HepG2 (cell line): ENCODE measurements around the gene F7. TPM values are rescaled to one million over a fixed set of nuclear protein-coding genes. Genes with fewer than 3 reads are reported as not detected.
A peak's percentile ranks its signal among the peaks of the same experiment; 100 is the strongest.

ENCODE experiments used
- AGO2 ChIP-seq: fragments of 200-400 bp; formaldehyde crosslinking; optimal IDR thresholded peaks from 2 replicates; pipeline ENCODE3; 2017; ENCODE audit warnings: mild to moderate bottlenecking, low read depth, low read length, moderate library complexity
- MYC ChIP-seq: sonication (generic); formaldehyde crosslinking; IDR thresholded peaks from 2 replicates; pipeline ENCODE4 v1.9.0; 2021; ENCODE audit warnings: missing genetic modification reagents, borderline replicate concordance
- NR1H2 ChIP-seq: sonication (generic); formaldehyde crosslinking; IDR thresholded peaks from 2 replicates; pipeline ENCODE4 v1.8.1; 2022; ENCODE audit warnings: low read depth, missing genetic modification reagents, borderline replicate concordance
- ZNF281 ChIP-seq: sonication (generic); formaldehyde crosslinking; IDR thresholded peaks from 2 replicates; pipeline ENCODE4 v1.4.0; 2020; ENCODE audit warnings: missing genetic modification reagents, borderline replicate concordance
- ZNF446 ChIP-seq: sonication (generic); formaldehyde crosslinking; IDR thresholded peaks from 2 replicates; pipeline ENCODE4 v1.5.0; 2020; ENCODE audit warnings: mild to moderate bottlenecking, missing genetic modification reagents
- polyA plus RNA-seq, 8 experiments: library from polyadenylated mRNA; depleted of rRNA in 3 of 8; stranded (reverse) in 7 of 8; unstranded in 1 of 8; fragments of >200 nt; fragmentation: Illumina TruSeq in 4 of 8; extraction: Trizol in 4 of 8; gene quantifications; 2 replicates each; pipeline versions ENCODE4 v1.2.1 to v1.2.3, GENCODE V29; 2011 to 2016; ENCODE audit warnings: low read depth in 4 of 8, missing spikeins in 1 of 8, mixed read lengths in 1 of 8; ENCODE audit not compliant: insufficient read depth in 1 of 8
- total RNA-seq, 5 experiments: library from RNA; depleted of rRNA; stranded (reverse); fragments of >200 nt; fragmentation: Illumina TruSeq; extraction: Trizol; gene quantifications; 2 replicates each; pipeline ENCODE4 v1.2.3, GENCODE V29; 2016; ENCODE audit warnings: low read depth in 1 of 5
- TF ChIP-seq, protein P1 (sequence below): sonication (generic); formaldehyde crosslinking; IDR thresholded peaks from 2 replicates; pipeline ENCODE4 v1.5.0; 2020; ENCODE audit warnings: missing genetic modification reagents

F7 gene
- total and polyA plus RNA-seq, 2 of the 13 experiments (the other 11 are each of a cell fraction or from before 2014, with no cell fraction given) = 12.6 to 26.5 TPM

DNA sequence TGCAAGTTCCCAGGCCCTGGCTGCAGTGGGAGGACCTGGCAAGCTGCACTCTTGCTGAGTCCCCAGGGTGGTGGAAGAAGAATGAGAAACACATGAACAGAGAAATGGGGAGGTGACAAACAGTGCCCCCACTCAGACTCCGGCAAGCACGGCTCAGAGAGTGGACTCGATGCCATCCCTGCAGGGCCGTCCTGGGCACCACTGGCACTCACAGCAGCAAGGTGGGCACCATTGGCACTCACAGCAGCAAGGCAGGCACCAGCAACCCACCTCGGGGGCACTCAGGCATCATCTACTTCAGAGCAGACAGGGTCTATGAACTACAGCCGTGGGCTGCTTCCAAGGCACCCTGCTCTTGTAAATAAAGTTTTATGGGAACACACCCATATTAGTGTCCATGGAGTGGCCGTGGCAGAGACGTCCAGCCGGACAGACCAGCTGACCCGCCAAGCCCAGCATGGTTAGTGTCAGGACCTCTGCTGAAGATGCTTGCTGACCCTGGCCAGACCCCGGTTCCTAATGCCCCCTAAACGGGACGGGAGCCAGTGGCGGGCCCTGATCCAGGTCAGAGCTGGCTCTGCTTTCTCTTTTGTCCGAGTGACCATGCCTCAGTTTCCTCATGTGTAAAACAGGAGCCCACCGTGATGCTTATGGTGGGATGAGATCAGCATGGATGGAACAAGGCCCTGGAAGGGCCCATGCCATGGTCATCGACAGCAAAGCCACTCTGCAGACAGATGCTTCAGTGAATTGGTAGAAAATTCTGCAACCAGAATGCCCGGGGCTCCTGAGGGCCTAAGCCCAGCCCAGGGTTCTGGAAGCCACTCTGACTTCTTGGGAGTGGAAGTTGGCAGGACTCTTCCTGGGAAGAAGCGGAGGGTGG lies 14.9 kb downstream of the F7 start (continued):
- no peak for TF ChIP-seq NR1H2 (CRISPR knock-in tag)
- TF ChIP-seq MYC (CRISPR knock-in tag) = no peak
- TF ChIP-seq AGO2 = peak; percentile 62
- TF ChIP-seq ZNF281 (CRISPR knock-in tag) = no peak
- TF ChIP-seq, protein P1, sequence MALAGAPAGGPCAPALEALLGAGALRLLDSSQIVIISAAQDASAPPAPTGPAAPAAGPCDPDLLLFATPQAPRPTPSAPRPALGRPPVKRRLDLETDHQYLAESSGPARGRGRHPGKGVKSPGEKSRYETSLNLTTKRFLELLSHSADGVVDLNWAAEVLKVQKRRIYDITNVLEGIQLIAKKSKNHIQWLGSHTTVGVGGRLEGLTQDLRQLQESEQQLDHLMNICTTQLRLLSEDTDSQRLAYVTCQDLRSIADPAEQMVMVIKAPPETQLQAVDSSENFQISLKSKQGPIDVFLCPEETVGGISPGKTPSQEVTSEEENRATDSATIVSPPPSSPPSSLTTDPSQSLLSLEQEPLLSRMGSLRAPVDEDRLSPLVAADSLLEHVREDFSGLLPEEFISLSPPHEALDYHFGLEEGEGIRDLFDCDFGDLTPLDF (CRISPR knock-in tag) = no peak
- TF ChIP-seq ZNF446 = no peak
